Measurements from ENCODE around the gene CHCHD3.

CHCHD3 gene

DNA sequence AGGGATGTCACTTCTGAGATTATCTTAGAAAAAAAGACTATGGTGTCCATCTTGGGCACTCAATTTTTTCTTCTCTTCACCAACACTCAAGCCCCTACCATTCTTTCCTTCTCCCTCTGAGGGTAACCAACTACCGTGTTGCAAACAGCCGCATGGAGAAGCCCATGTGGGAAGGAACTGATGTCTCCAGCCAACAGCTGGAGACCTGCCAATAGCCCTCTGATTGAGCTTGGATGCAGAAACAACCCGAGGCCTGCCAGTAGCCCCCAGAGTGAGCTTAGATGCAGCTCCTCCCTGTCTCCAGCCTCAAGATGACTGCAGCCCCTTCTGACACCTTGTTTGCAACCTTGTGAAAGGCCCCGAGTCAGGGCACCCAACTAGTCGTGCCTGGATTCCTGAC, 36.4 kb upstream of the CHCHD3 start:
- TF ChIP-seq, protein P1, sequence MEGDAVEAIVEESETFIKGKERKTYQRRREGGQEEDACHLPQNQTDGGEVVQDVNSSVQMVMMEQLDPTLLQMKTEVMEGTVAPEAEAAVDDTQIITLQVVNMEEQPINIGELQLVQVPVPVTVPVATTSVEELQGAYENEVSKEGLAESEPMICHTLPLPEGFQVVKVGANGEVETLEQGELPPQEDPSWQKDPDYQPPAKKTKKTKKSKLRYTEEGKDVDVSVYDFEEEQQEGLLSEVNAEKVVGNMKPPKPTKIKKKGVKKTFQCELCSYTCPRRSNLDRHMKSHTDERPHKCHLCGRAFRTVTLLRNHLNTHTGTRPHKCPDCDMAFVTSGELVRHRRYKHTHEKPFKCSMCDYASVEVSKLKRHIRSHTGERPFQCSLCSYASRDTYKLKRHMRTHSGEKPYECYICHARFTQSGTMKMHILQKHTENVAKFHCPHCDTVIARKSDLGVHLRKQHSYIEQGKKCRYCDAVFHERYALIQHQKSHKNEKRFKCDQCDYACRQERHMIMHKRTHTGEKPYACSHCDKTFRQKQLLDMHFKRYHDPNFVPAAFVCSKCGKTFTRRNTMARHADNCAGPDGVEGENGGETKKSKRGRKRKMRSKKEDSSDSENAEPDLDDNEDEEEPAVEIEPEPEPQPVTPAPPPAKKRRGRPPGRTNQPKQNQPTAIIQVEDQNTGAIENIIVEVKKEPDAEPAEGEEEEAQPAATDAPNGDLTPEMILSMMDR (conservative IDR thresholded peaks at IDR 0.05; ENCODE audit: low read depth, low read length) = no peak
- DNase-seq (ENCODE audit: low read depth) = no peak
- no peak overlapping the region for H3K4me3 ChIP-seq (ENCODE audit: low read depth, low read length)

DNA sequence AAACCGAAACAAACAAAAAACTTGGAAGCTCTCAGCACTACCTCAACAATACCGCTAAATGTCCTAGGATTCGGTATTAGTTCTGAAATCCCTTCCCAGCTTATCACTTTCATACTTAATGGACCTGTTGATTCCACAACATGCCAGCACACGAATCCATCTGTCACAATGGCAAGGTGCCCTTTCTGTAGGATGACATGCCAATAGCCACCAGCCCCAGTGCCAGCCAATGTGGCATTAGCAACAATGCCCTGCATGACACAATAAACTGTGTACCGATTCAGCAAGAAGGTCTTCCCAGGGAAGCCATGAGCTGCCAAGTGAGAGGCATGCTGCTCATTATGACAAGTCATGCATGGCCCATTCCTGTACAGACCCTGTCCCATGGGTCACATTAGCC, 35.6 kb upstream of the CHCHD3 start:
- TF ChIP-seq, protein P1 (conservative IDR thresholded peaks at IDR 0.05; ENCODE audit: low read depth, low read length) = no peak
- DNase-seq (ENCODE audit: low read depth) = no peak
- no peak overlapping the region for H3K4me3 ChIP-seq (ENCODE audit: low read depth, low read length)

GRCh38 chr7:133115596-133115995, 33.7 kb upstream of the CHCHD3 start:
- TF ChIP-seq, protein P1 (conservative IDR thresholded peaks at IDR 0.05; ENCODE audit: low read depth, low read length) = no peak
- no peak for DNase-seq (ENCODE audit: low read depth)
- no peak overlapping the region for H3K4me3 ChIP-seq (ENCODE audit: low read depth, low read length)

DNA sequence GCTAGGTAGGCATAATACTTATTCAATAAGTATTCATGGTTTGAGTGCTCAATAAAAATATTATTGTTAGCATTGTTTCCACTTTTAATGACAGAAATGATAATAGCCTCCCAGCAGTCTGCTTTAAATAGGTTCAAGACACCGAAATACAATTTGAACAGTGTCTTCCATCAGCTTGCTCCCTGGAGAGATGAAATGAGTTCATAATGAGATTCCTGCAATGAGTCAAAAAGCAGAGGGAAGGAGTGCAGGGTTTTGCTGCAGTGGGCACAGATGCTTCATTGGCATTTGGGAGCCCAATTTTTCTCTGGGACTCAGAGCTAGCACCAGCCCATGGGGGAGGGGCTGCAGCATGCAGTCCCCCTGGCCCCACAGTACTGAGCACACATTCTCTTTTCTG, 32.6 kb upstream of the CHCHD3 start:
- H3K4me3 ChIP-seq (ENCODE audit: low read depth, low read length) = no peak overlapping the region
- no peak for DNase-seq (ENCODE audit: low read depth)
- TF ChIP-seq, protein P1 (conservative IDR thresholded peaks at IDR 0.05; ENCODE audit: low read depth, low read length) = no peak

- no peak for DNase-seq (ENCODE audit: low read depth)
- TF ChIP-seq, protein P1 (conservative IDR thresholded peaks at IDR 0.05; ENCODE audit: low read depth, low read length) = no peak
- H3K4me3 ChIP-seq (ENCODE audit: low read depth, low read length) = no peak overlapping the region
These were observed 31.1 kb upstream of the CHCHD3 start for GRCh38 chr7:133112976-133113375.

GRCh38 chr7:133112335-133112734, 30.4 kb upstream of the CHCHD3 start:
- TF ChIP-seq, protein P1 (conservative IDR thresholded peaks at IDR 0.05; ENCODE audit: low read depth, low read length) = no peak
- no peak for DNase-seq (ENCODE audit: low read depth)
- no peak overlapping the region for H3K4me3 ChIP-seq (ENCODE audit: low read depth, low read length)

GRCh38 chr7:133110312-133110711, 28.4 kb upstream of the CHCHD3 start:
- no peak overlapping the region for H3K4me3 ChIP-seq (ENCODE audit: low read depth, low read length)
- DNase-seq (ENCODE audit: low read depth) = no peak
- TF ChIP-seq, protein P1 (conservative IDR thresholded peaks at IDR 0.05; ENCODE audit: low read depth, low read length) = no peak
